Caco-2 (cell line): ENCODE data around the gene JAML. TPM values are rescaled to one million over a fixed set of nuclear protein-coding genes. Genes with fewer than 3 reads are reported as not detected.

ENCODE experiments used
- BruUV-seq: library from RNA; stranded (reverse); fragments of 400-500 nt; replicated peaks from 2 replicates; lab custom pipeline; 2021; lab: Mats Ljungman, UMichigan
- CTCF ChIA-PET: fragments of 300-600 bp; sonication (Branson Sonifier 250); formaldehyde crosslinking; loops from one replicate; lab custom pipeline; 2022; ENCODE audit warnings: antibody characterized with exemption; lab: Charles Lee
- POLR2A ChIA-PET: fragments of 300-600 bp; sonication (Branson Sonifier 250); formaldehyde crosslinking; loops from one replicate; lab custom pipeline; 2022; ENCODE audit warnings: antibody characterized with exemption; lab: Charles Lee
- DNase-seq, 2 experiments: peaks; one replicate each; pipeline versions ENCODE4 v3.0.0 to v3.0.0-alpha.2; 2020 to 2022
- H3K27me3 ChIP-seq: replicated peaks from 2 replicates; pipeline ENCODE4 v1.6.0; 2011; ENCODE audit warnings: low read length; ENCODE audit not compliant: control insufficient read depth, insufficient read depth
- H3K36me3 ChIP-seq: 2 replicates; pipeline ENCODE4 v1.5.1; 2011; ENCODE audit warnings: low read length; ENCODE audit not compliant: control insufficient read depth, insufficient read depth
- H3K4me1 ChIP-seq: fragments of 250-450 bp; sonication (Bioruptor Pico); 2 replicates; pipeline ENCODE4 v1.5.1; 2020; ENCODE audit warnings: mild to moderate bottlenecking
- H3K4me3 ChIP-seq: 2 replicates; pipeline ENCODE4 v1.5.1; 2011; ENCODE audit warnings: low read depth, mild to moderate bottlenecking, control low read depth, low read length
- H3K9me3 ChIP-seq: fragments of 250-450 bp; sonication (Bioruptor Pico); 2 replicates; pipeline ENCODE4 v1.5.1; 2020; ENCODE audit warnings: mild to moderate bottlenecking, moderate library complexity
- H3K27ac Mint-ChIP-seq: one replicate; pipeline ENCODE4 v1.8.0; 2022; ENCODE audit warnings: mixed read lengths; ENCODE audit not compliant: unreplicated experiment
- H3K27me3 Mint-ChIP-seq: one replicate; pipeline ENCODE4 v1.8.0; 2022; ENCODE audit warnings: mixed read lengths; ENCODE audit not compliant: insufficient read depth, unreplicated experiment
- H3K36me3 Mint-ChIP-seq: one replicate; pipeline ENCODE4 v1.8.0; 2022; ENCODE audit warnings: mild to moderate bottlenecking, mixed read lengths; ENCODE audit not compliant: insufficient read depth, unreplicated experiment
- H3K4me1 Mint-ChIP-seq: one replicate; pipeline ENCODE4 v1.8.0; 2022; ENCODE audit warnings: low read depth, mixed read lengths; ENCODE audit not compliant: unreplicated experiment
- H3K4me3 Mint-ChIP-seq: one replicate; pipeline ENCODE4 v1.8.0; 2022; ENCODE audit warnings: mild to moderate bottlenecking, moderate library complexity, mixed read lengths; ENCODE audit not compliant: unreplicated experiment
- H3K9me3 Mint-ChIP-seq: one replicate; pipeline ENCODE4 v1.8.0; 2022; ENCODE audit warnings: mixed read lengths; ENCODE audit not compliant: unreplicated experiment
- CTCF ChIP-seq, 2 experiments: fragments of 200-600 bp in 1 of 2; IDR thresholded peaks; 1 replicate in 1 of 2; 2 replicates in 1 of 2; pipeline versions ENCODE4 v1.5.1 to v1.8.0; 2011 to 2022; ENCODE audit warnings: antibody characterized with exemption in 1 of 2, control low read depth in 1 of 2, inconsistent platforms in 1 of 2, low read depth in 1 of 2, low read length in 1 of 2, mild to moderate bottlenecking in 1 of 2, moderate library complexity in 1 of 2; ENCODE audit not compliant: insufficient read depth in 1 of 2, severe bottlenecking in 1 of 2, unreplicated experiment in 1 of 2
- intact Hi-C: fragments of 100-400 bp; cut with micrococcal nuclease; formaldehyde crosslinking; loops from one replicate; pipeline ENCODE4 v1.10.0; 2022; ENCODE audit not compliant: unreplicated experiment
- total RNA-seq: library from RNA; stranded (reverse); gene quantifications from 2 replicates; pipeline ENCODE4 v1.2.3, GENCODE V29; 2022

Gene JAML
- total RNA-seq, 1 experiment from 2014 or later: 8.9 TPM

GRCh38 chr11:118164885-118165284, 59.9 kb downstream of the JAML start:
- no peaks in the 10 kb centered on the region for H3K36me3 Mint-ChIP-seq
- intact Hi-C loops: no loop called here
- ChIA-PET POLR2A (no interaction called here), CTCF (interaction anchor here (1.2 kb wide), 1 partner anchor 8 kb away, joined by 3 read pairs; no protein-coding TSS in a partner anchor)
- H3K27me3 Mint-ChIP-seq: no peaks in the 10 kb centered on the region
- no peak for DNase-seq
- Histone ChIP-seq H3K9me3 (no peaks in the 10 kb centered on the region), H3K27me3 (no peaks in the 10 kb centered on the region; the same call in 1 of the 2 replicates), H3K4me3 (no peak overlapping the region), H3K36me3 (no peaks in the 10 kb centered on the region), H3K4me1 (0 out of 2 replicates have a peak, but pooled peaks cover 3% of the 10 kb centered on the region)
- H3K4me1 Mint-ChIP-seq: peaks cover 16% of the 10 kb centered on the region
- no peak overlapping the region for H3K27ac Mint-ChIP-seq
- no peak for TF ChIP-seq CTCF (IDR thresholded peaks at IDR 0.05; ENCODE audit: insufficient read depth in 1 of 2, low read depth in 1 of 2, low read length in 1 of 2, severe bottlenecking in 1 of 2, unreplicated experiment in 1 of 2)
- no peaks in the 10 kb centered on the region for H3K9me3 Mint-ChIP-seq
- no TSS peak for BruUV-seq
- H3K4me3 Mint-ChIP-seq: no peak overlapping the region

DNA sequence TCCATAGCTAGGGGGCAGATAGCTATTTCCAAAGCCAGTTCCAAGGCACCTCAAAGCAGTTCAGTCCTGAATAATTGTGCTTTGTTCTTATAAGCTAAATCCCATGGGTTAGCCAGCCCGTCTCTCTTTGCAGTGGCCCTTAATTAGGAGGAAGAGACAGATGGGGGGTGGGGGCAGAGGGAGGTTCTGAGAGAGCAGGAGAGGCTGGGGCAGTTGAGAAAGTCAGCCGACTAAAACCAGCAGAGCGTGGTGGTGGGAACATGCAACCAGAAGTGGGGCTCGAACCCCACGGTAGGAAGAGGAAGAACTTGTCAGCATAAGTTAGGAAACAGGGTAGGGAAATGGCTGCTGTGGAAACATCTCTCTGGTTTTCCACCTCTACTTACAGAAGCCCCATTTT, 61.3 kb downstream of the JAML start:
- DNase-seq: no peak
- Mint-ChIP-seq H3K4me3 (no peak overlapping the region), H3K9me3 (no peaks in the 10 kb centered on the region), H3K36me3 (no peaks in the 10 kb centered on the region), H3K27me3 (peaks cover 4% of the 10 kb centered on the region), H3K4me1 (peaks cover 11% of the 10 kb centered on the region), H3K27ac (no peak overlapping the region)
- no TSS peak for BruUV-seq
- Histone ChIP-seq H3K27me3 (no peaks in the 10 kb centered on the region), H3K4me1 (no peaks in the 10 kb centered on the region), H3K4me3 (no peak overlapping the region), H3K9me3 (no peaks in the 10 kb centered on the region), H3K36me3 (no peaks in the 10 kb centered on the region)
- POLR2A ChIA-PET: no interaction called here
- TF ChIP-seq CTCF (IDR thresholded peaks at IDR 0.05; ENCODE audit: insufficient read depth in 1 of 2, low read depth in 1 of 2, low read length in 1 of 2, severe bottlenecking in 1 of 2, unreplicated experiment in 1 of 2): no peak
- intact Hi-C loops: no loop called here
- CTCF ChIA-PET: interaction anchor here (0.7 to 1.7 kb wide), 5 partner anchors 8 to 634 kb away, joined by 3 to 10 read pairs (median 3); partner anchors contain the start of gene SCN4B

DNA sequence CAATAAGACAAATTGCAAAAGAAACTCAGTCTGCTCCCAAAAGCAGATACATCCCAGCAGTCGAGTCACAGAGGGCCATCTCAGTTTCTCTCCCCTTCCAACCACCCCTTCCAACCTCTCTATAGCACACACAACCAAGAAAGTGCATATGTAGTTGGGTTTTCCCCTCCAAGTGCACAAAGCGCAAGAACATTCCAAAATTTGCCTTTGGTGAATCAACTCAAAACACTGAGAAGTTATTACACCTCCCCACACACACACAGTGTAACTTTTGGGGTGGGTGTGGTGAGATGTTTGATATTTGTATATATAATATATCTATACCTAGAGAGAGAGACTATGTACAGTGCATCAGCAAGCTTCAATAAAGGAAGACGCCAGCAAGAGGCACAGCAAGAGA, 62.0 kb downstream of the JAML start:
- Mint-ChIP-seq H3K4me1 (peaks cover 8% of the 10 kb centered on the region), H3K27ac (no peak overlapping the region), H3K9me3 (no peaks in the 10 kb centered on the region), H3K4me3 (no peak overlapping the region), H3K27me3 (peaks cover 5% of the 10 kb centered on the region), H3K36me3 (no peaks in the 10 kb centered on the region)
- POLR2A ChIA-PET: no interaction called here
- TF ChIP-seq CTCF (IDR thresholded peaks at IDR 0.05; ENCODE audit: insufficient read depth in 1 of 2, low read depth in 1 of 2, low read length in 1 of 2, severe bottlenecking in 1 of 2, unreplicated experiment in 1 of 2): no peak
- no peak for DNase-seq
- Histone ChIP-seq H3K36me3 (no peaks in the 10 kb centered on the region), H3K27me3 (no peaks in the 10 kb centered on the region), H3K9me3 (no peaks in the 10 kb centered on the region), H3K4me3 (no peak overlapping the region), H3K4me1 (no peaks in the 10 kb centered on the region)
- CTCF ChIA-PET: interaction anchor here (0.7 to 1.7 kb wide), 4 partner anchors 9 to 635 kb away, joined by 3 to 10 read pairs (median 3); no protein-coding TSS in a partner anchor
- intact Hi-C loops: no loop called here
- no TSS peak for BruUV-seq
